A673 (cell line): ENCODE results near the gene PLK2.

Experiments used
- CTCF ChIP-seq: fragments of 300-800, 200-600 bp; sonication (generic); conservative IDR thresholded peaks from 2 replicates; pipeline ENCODE4 v1.5.1; 2017; ENCODE audit warnings: low read depth, mild to moderate bottlenecking, antibody characterized with exemption, low read length, moderate library complexity, mixed read lengths
- EZH2 ChIP-seq: fragments of 200-600 bp; sonication (generic); IDR thresholded peaks from 2 replicates; pipeline ENCODE4 v1.6.1; 2017; ENCODE audit warnings: borderline replicate concordance, low read depth, mild to moderate bottlenecking, mixed read lengths, antibody characterized with exemption, low read length; ENCODE audit not compliant: poor library complexity, severe bottlenecking

- no peak for TF ChIP-seq EZH2
- TF ChIP-seq CTCF: no peak
Measured at GRCh38 chr5:58490402-58491050, 30.6 kb upstream of the PLK2 start.
